Airway epithelial cell (primary cell): Measurements from ENCODE around the gene AP1G2. TPM values are rescaled to one million over a fixed set of nuclear protein-coding genes. Genes with fewer than 3 reads are reported as not detected.

ENCODE experiments used
- total RNA-seq: library from RNA; depleted of rRNA; stranded (reverse); fragments of >200 nt; gene quantifications from 2 replicates; pipeline ENCODE4 v1.2.3, GENCODE V29; 2015

The AP1G2 gene
- 57.8 and 73.3 TPM in 2 replicates for total RNA-seq

GRCh38 chr14:23567186-23568020 lies at the start of gene AP1G2:
Gene AP1G2 (minus strand): TSS chr14:23567791. CDS start chr14:23567314, 477 bp downstream.

GRCh38 chr14:23578560-23579310 lies 11.1 kb upstream of the AP1G2 start, which contains the start of gene JPH4:
Gene JPH4 (minus strand): TSS chr14:23578790. CDS start chr14:23577453, 1,337 bp downstream.

GRCh38 chr14:23555882-23556699 lies 11.5 kb downstream of the AP1G2 start, which contains the start of gene THTPA:
Gene THTPA (plus strand): TSS chr14:23556271. CDS start chr14:23556758, 487 bp downstream.

GRCh38 chr14:23551266-23552028 lies 16.1 kb downstream of the AP1G2 start, which contains the start of gene ZFHX2:
Gene ZFHX2 (minus strand): TSS chr14:23551765. CDS start chr14:23535325, 16,440 bp downstream.

Other genes with a start within 250 kb of the AP1G2 start
- gene PABPN1, start 246.3 kb downstream of the AP1G2 start, total RNA-seq, result 41.6 and 51.3 TPM in 2 replicates
- gene SLC22A17, start 214.9 kb downstream of the AP1G2 start, total RNA-seq, result 3.8 and 5.4 TPM in 2 replicates
- gene EFS, start 202.6 kb downstream of the AP1G2 start, total RNA-seq, result 15.0 and 23.2 TPM in 2 replicates
- gene IL25, start 195.0 kb downstream of the AP1G2 start, total RNA-seq, result not detected in 2 replicates
- gene CMTM5, start 190.7 kb downstream of the AP1G2 start, total RNA-seq, result not detected in 2 replicates
- gene MYH6, start 159.5 kb downstream of the AP1G2 start, total RNA-seq, result not detected in 2 replicates
- gene MYH7, start 132.1 kb downstream of the AP1G2 start, total RNA-seq, result not detected in 2 replicates
- 29.1 and 30.3 TPM in 2 replicates for gene NGDN, start 98.1 kb downstream of the AP1G2 start, total RNA-seq
- 0.21 and 2.0 TPM in 2 replicates for gene ZFHX2, start 16.0 kb downstream of the AP1G2 start, total RNA-seq
- gene THTPA, start 11.5 kb downstream of the AP1G2 start, total RNA-seq, result 4.9 and 13.4 TPM in 2 replicates
- gene JPH4, start 11.0 kb upstream of the AP1G2 start, total RNA-seq, result not detected in 2 replicates
- gene DHRS2, start 68.6 kb upstream of the AP1G2 start, total RNA-seq, result 0.19 and 0.21 TPM in 2 replicates